Activated CD4-positive, alpha-beta memory T cell treated with anti-CD3 and anti-CD28 coated beads, Interleukin-2, amount 10 ng/mL, durations not matched to agents 7 days and 5 days (primary cell): ENCODE results near the gene LRRC8C. TPM values are rescaled to one million over a fixed set of nuclear protein-coding genes. Genes with fewer than 3 reads are reported as not detected.
A peak's percentile ranks its signal among the peaks of the same experiment; 100 is the strongest.
"Not testable (repeated sequence)": the region's sequence is repeated elsewhere in the genome, so short reads cannot be mapped to it uniquely, and the experiment has no call there.

ENCODE experiments used
- CTCF ChIA-PET: fragments of 350-600 bp; sonication (Branson Sonifier 250); formaldehyde crosslinking; loops from one replicate; lab custom pipeline; 2021; ENCODE audit warnings: antibody characterized with exemption, inconsistent platforms; lab: Charles Lee
- POLR2A ChIA-PET: fragments of 350-600 bp; sonication (Branson Sonifier 250); formaldehyde crosslinking; loops from one replicate; lab custom pipeline; 2021; ENCODE audit warnings: antibody characterized with exemption; lab: Charles Lee
- DNase-seq: peaks from one replicate; pipeline ENCODE4 v3.0.0-alpha.2; 2020
- H3K27ac Mint-ChIP-seq: one replicate; pipeline ENCODE4 v1.8.0; 2021; ENCODE audit warnings: mild to moderate bottlenecking, mixed read lengths
- H3K27me3 Mint-ChIP-seq: one replicate; pipeline ENCODE4 v1.8.0; 2021; ENCODE audit warnings: mixed read lengths
- H3K36me3 Mint-ChIP-seq: one replicate; pipeline ENCODE4 v1.8.0; 2021; ENCODE audit warnings: low read depth, mixed read lengths
- H3K4me1 Mint-ChIP-seq: one replicate; pipeline ENCODE4 v1.8.0; 2021; ENCODE audit warnings: mixed read lengths
- H3K4me3 Mint-ChIP-seq: one replicate; pipeline ENCODE4 v1.8.0; 2021; ENCODE audit warnings: mild to moderate bottlenecking, mixed read lengths
- H3K9me3 Mint-ChIP-seq: one replicate; pipeline ENCODE4 v1.8.0; 2021; ENCODE audit warnings: mixed read lengths
- total RNA-seq, 2 experiments: library from RNA; stranded (reverse); gene quantifications; one replicate each; pipeline ENCODE4 v1.2.3, GENCODE V29; 2021

Gene LRRC8C
- total RNA-seq, 2 experiments from 2014 or later, result 52.5 to 55.6 TPM

DNA sequence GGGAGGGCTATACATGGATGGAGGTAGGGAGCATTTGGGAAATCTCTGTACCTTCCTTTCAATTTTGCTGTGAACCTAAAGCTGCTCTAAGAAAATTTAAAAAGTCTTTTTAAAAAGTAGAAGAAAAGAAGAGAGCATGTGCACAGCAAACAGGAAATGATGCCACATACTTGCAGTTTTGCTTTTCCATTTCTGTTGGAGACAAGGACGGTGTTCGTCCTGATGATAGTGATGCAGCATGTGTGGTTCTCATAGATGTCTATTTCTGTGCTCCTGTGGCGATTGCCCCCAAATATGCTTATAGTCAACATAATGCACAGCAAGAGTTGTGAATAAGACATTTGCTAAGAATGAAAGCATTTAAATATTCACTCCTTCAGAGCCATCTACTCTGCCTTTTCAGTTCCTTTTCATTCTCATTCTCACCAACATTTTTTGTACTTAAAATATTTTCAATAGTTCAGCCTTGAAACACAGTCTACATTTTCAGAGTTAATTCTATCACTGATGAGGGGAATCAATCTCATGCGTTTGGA lies 66.6 kb downstream of the LRRC8C start:
- Mint-ChIP-seq H3K9me3 (peaks cover 6% of the 10 kb centered on the region), H3K4me3 (peak overlapping the region; percentile 26), H3K36me3 (peaks cover 76% of the 10 kb centered on the region), H3K27ac (peak overlapping the region; percentile 89), H3K27me3 (no peaks in the 10 kb centered on the region), H3K4me1 (peaks cover 85% of the 10 kb centered on the region)
- ChIA-PET POLR2A (interaction anchor here (0.9 to 4.6 kb wide), 9 partner anchors 20 to 66 kb away, joined by 3 to 33 read pairs (median 7); partner anchors contain the start of gene LRRC8C), CTCF (interaction anchor here (2.7 kb wide), 1 partner anchor 64 kb away, joined by 15 read pairs; no protein-coding TSS in a partner anchor)
- no peak for DNase-seq

- DNase-seq, result no peak
- H3K9me3 Mint-ChIP-seq, result peaks cover 6% of the 10 kb centered on the region
- peaks cover 72% of the 10 kb centered on the region for H3K36me3 Mint-ChIP-seq
- H3K4me3 Mint-ChIP-seq, result no peak overlapping the region
- ChIA-PET POLR2A (interaction anchor here (0.7 to 4.6 kb wide), 4 partner anchors 23 to 68 kb away, joined by 4 to 29 read pairs (median 6); partner anchors contain the start of gene LRRC8C), CTCF (interaction anchor here (1.8 kb wide), 1 partner anchor 15 kb away, joined by 4 read pairs; no protein-coding TSS in a partner anchor)
- H3K27me3 Mint-ChIP-seq, result no peaks in the 10 kb centered on the region
- H3K27ac Mint-ChIP-seq, result peak overlapping the region; percentile 21
- peaks cover 72% of the 10 kb centered on the region for H3K4me1 Mint-ChIP-seq
Observed at GRCh38 chr1:89701746-89702241, 68.9 kb downstream of the LRRC8C start.

DNA sequence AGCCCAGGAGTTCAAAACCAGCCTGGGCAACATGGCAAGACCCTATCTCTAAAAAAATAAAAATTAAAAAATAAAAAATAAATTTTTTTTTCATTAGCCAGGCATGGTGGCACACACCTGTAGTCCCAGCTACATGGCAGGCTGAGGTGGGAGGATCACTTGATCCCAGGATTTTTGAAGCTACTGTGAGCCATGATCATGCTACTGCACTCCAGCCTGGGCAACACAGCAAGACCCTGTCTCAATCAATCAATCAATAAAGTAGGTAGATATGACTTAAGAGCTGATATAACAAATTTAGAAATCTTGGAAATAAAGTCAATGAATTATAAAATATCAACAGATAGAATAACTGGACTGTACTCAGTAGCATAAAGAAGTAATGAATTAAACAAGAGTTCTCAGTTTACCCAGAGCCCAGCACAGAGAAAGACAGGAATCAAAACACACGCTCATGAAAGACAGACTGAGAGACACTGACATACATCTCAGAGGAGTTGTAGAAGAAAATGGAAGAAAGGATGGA lies 69.7 kb downstream of the LRRC8C start:
- POLR2A ChIA-PET, result interaction anchor here (0.7 to 1.5 kb wide), 5 partner anchors 9 to 60 kb away, joined by 3 to 7 read pairs (median 4); no protein-coding TSS in a partner anchor
- no peak for DNase-seq
- CTCF ChIA-PET, result interaction anchor here (1.8 kb wide), 1 partner anchor 16 kb away, joined by 4 read pairs; no protein-coding TSS in a partner anchor
- peaks cover 6% of the 10 kb centered on the region for H3K9me3 Mint-ChIP-seq
- no peak overlapping the region for H3K4me3 Mint-ChIP-seq
- peaks cover 77% of the 10 kb centered on the region for H3K36me3 Mint-ChIP-seq
- H3K4me1 Mint-ChIP-seq, result peaks cover 67% of the 10 kb centered on the region
- no peak overlapping the region for H3K27ac Mint-ChIP-seq
- no peaks in the 10 kb centered on the region for H3K27me3 Mint-ChIP-seq

- POLR2A ChIA-PET, result interaction anchor here (1.3 to 1.5 kb wide), 3 partner anchors 15 to 32 kb away, joined by 4 to 7 read pairs (median 6); no protein-coding TSS in a partner anchor
- CTCF ChIA-PET, result interaction anchor here (1.8 kb wide), 1 partner anchor 16 kb away, joined by 4 read pairs; no protein-coding TSS in a partner anchor
- Mint-ChIP-seq H3K27me3 (no peaks in the 10 kb centered on the region), H3K4me1 (peaks cover 63% of the 10 kb centered on the region), H3K36me3 (peaks cover 80% of the 10 kb centered on the region), H3K4me3 (no peak overlapping the region), H3K27ac (no peak overlapping the region), H3K9me3 (peaks cover 6% of the 10 kb centered on the region)
- no peak for DNase-seq
Observed at GRCh38 chr1:89703469-89703868, 70.5 kb downstream of the LRRC8C start.

- no peak overlapping the region for H3K27ac Mint-ChIP-seq
- peaks cover 80% of the 10 kb centered on the region for H3K36me3 Mint-ChIP-seq
- ChIA-PET POLR2A (interaction anchor here (1.4 kb wide), 1 partner anchor 16 kb away, joined by 7 read pairs; no protein-coding TSS in a partner anchor), CTCF (no interaction called here)
- H3K4me3 Mint-ChIP-seq, result no peak overlapping the region
- H3K9me3 Mint-ChIP-seq, result peaks cover 6% of the 10 kb centered on the region
- peaks cover 57% of the 10 kb centered on the region for H3K4me1 Mint-ChIP-seq
- no peak for DNase-seq
- no peaks in the 10 kb centered on the region for H3K27me3 Mint-ChIP-seq
Observed at GRCh38 chr1:89704014-89704413, 71.1 kb downstream of the LRRC8C start.

DNA sequence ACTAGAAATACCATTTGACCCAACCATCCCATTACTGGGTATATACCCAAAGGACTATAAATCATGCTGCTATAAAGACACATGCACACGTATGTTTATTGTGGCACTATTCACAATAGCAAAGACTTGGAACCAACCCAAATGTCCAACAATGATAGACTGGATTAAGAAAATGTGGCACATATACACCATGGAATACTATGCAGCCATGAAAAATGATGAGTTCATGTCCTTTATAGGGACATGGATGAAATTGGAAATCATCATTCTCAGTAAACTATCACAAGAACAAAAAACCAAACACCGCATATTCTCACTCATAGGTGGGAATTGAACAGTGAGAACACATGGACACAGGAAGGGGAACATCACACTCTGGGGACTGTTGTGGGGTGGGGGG lies 72.0 kb downstream of the LRRC8C start:
- H3K27ac Mint-ChIP-seq, H3K9me3 Mint-ChIP-seq, POLR2A ChIA-PET, H3K4me3 Mint-ChIP-seq, DNase-seq, CTCF ChIA-PET, H3K27me3 Mint-ChIP-seq: not testable (repeated sequence)
- Mint-ChIP-seq H3K36me3 (peaks cover 78% of the 10 kb centered on the region), H3K4me1 (peaks cover 48% of the 10 kb centered on the region)

DNA sequence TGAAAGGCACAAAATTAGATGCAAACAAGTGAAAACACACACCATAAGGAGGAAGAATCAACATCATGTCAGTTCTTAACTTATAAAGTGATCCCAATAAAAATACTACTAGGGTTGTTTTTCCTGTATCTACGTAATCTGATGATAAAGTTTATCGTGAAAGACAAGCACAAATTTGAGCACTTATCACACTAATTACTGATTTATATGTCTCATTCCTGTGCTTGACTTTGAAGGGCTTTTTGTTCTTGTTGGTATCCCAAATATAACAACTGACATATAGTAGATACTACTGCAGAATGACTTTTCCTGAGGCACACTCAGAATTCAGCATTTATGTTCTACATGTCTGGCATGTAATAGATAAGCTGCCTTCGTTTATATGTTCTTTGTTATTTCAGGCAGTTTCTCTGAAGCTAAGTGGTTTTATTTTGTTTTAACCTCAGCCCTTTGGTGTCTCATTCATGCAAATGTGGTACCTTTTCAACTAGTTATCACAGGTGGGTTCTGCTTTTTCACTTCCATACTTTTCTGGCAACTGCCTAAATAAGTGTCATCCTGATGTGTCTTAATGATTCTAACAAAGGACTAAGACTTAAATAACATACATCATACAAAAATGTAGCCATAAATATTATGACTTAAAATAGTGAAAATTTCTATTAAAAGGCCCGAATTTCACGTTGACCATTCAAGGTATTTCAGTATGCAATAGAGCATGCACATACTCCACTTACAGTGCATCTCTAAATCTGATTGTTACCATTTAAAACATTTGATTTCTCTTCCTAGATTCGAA lies 73.2 kb downstream of the LRRC8C start:
- POLR2A ChIA-PET, result interaction anchor here (2.1 kb wide), 1 partner anchor 70 kb away, joined by 5 read pairs; no protein-coding TSS in a partner anchor
- no peak overlapping the region for H3K27ac Mint-ChIP-seq
- CTCF ChIA-PET, result no interaction called here
- H3K27me3 Mint-ChIP-seq, result no peaks in the 10 kb centered on the region
- peaks cover 38% of the 10 kb centered on the region for H3K4me1 Mint-ChIP-seq
- peaks cover 78% of the 10 kb centered on the region for H3K36me3 Mint-ChIP-seq
- DNase-seq, result no peak
- H3K9me3 Mint-ChIP-seq, result peaks cover 6% of the 10 kb centered on the region
- no peak overlapping the region for H3K4me3 Mint-ChIP-seq

DNA sequence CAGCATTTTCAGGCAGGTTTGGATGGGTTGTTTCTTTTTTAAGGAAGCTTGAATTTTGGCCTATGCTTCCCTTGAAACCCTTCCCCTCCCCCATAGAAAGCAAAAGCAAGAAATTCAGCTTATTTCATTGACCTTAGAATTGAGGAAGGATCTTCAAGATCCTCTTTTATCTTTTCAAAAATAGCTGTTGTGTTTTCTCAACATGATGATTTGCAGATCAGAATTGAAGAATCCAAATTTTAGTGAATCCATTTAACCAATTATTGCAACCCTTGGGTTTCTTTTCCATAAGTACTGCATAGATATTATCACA lies 73.7 kb downstream of the LRRC8C start:
- H3K36me3 Mint-ChIP-seq, result peaks cover 78% of the 10 kb centered on the region
- no peak for DNase-seq
- POLR2A ChIA-PET, result interaction anchor here (2.1 kb wide), 1 partner anchor 71 kb away, joined by 5 read pairs; no protein-coding TSS in a partner anchor
- H3K27ac Mint-ChIP-seq, result no peak overlapping the region
- H3K9me3 Mint-ChIP-seq, result peaks cover 6% of the 10 kb centered on the region
- H3K4me3 Mint-ChIP-seq, result no peak overlapping the region
- H3K4me1 Mint-ChIP-seq, result peaks cover 34% of the 10 kb centered on the region
- CTCF ChIA-PET, result no interaction called here
- no peaks in the 10 kb centered on the region for H3K27me3 Mint-ChIP-seq

- ChIA-PET POLR2A (interaction anchor here (0.8 to 1.2 kb wide), 3 partner anchors 10 to 75 kb away, joined by 3 to 6 read pairs (median 4); no protein-coding TSS in a partner anchor), CTCF (no interaction called here)
- Mint-ChIP-seq H3K27ac (no peak overlapping the region), H3K9me3 (peaks cover 6% of the 10 kb centered on the region), H3K36me3 (peaks cover 86% of the 10 kb centered on the region), H3K4me3 (no peak overlapping the region), H3K4me1 (peaks cover 21% of the 10 kb centered on the region), H3K27me3 (no peaks in the 10 kb centered on the region)
- DNase-seq, result no peak
Observed at GRCh38 chr1:89708751-89709375, 75.9 kb downstream of the LRRC8C start.

GRCh38 chr1:89710498-89711139 lies 77.7 kb downstream of the LRRC8C start:
- Mint-ChIP-seq H3K9me3 (no peaks in the 10 kb centered on the region), H3K27ac (no peak overlapping the region), H3K27me3 (no peaks in the 10 kb centered on the region), H3K36me3 (peaks cover 92% of the 10 kb centered on the region), H3K4me1 (peaks cover 29% of the 10 kb centered on the region), H3K4me3 (no peak overlapping the region)
- CTCF ChIA-PET, result interaction anchor here (1.0 kb wide), 1 partner anchor 9 kb away, joined by 5 read pairs; no protein-coding TSS in a partner anchor
- POLR2A ChIA-PET, result interaction anchor here (1.2 kb wide), 1 partner anchor 9 kb away, joined by 3 read pairs; no protein-coding TSS in a partner anchor
- DNase-seq, result no peak

DNA sequence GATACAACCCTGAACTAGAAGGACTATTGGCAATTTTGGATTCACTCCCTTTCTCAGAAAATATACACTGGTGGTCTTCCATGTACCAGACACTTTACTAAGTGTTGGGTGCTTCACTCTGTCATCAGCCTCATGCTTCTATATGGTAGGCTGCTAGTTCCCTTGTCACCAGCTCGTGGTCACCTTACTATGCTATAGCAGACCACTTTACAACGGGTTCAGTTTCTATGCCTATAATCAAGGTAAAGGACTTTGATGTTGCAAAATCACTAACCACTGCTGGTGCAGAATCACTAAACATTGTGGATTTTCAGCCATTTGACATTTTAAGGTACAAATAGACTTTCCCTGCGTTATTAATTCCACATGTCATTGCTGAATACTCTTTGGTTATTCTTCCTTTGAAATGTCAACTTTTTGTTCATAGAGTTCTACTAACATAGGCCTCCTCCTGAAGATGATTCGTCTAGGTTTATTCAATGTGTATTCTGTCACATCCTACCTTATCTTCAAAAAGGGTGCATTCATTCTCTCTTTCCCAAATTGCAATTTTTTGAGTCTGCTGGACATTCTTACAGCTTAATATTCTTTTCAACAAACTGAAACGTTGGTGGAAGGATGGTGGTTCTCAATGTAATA lies 78.3 kb downstream of the LRRC8C start:
- Mint-ChIP-seq H3K4me1 (peaks cover 30% of the 10 kb centered on the region), H3K27ac (no peak overlapping the region), H3K27me3 (no peaks in the 10 kb centered on the region), H3K9me3 (no peaks in the 10 kb centered on the region), H3K4me3 (no peak overlapping the region), H3K36me3 (peaks cover 90% of the 10 kb centered on the region)
- ChIA-PET POLR2A (interaction anchor here (0.7 to 1.2 kb wide), 2 partner anchors 8 kb away, joined by 3 read pairs; no protein-coding TSS in a partner anchor), CTCF (interaction anchor here (1.0 kb wide), 1 partner anchor 9 kb away, joined by 5 read pairs; no protein-coding TSS in a partner anchor)
- DNase-seq, result no peak
